HCT116 (cell line): ENCODE results near the gene ERICH6. TPM values are rescaled to one million over a fixed set of nuclear protein-coding genes. Genes with fewer than 3 reads are reported as not detected.

Experiments
- ATAC-seq: fragments of 200-7000 bp; cut with Tn5 transposase; 2 replicates; pipeline ENCODE4 v1.9.1; 2020; ENCODE audit warnings: mild to moderate bottlenecking, moderate library complexity
- BruUV-seq: library from RNA; stranded (reverse); fragments of 400-500 nt; replicated peaks from 2 replicates; lab custom pipeline; 2021; lab: Mats Ljungman, UMichigan
- CTCF ChIA-PET: fragments of 300-600 bp; sonication (Branson Sonifier 250); formaldehyde crosslinking; loops from one replicate; lab custom pipeline; 2021; ENCODE audit warnings: antibody characterized with exemption; lab: Charles Lee
- POLR2A ChIA-PET: fragments of 300-600, 350-600 bp; sonication (Branson Sonifier 250); formaldehyde crosslinking; loops from one replicate; lab custom pipeline; 2021; ENCODE audit warnings: antibody characterized with exemption; lab: Charles Lee
- RAD21 ChIA-PET, 2 experiments: fragments of 300-600 bp; sonication (Branson Sonifier 250); formaldehyde crosslinking; loops; one replicate each; lab custom pipeline; 2023; ENCODE audit warnings: low total read pairs in 2 of 2; ENCODE audit not compliant: uncharacterized antibody in 2 of 2, unreplicated experiment in 2 of 2, low non-redundant PET in 1 of 2; lab: Charles Lee
- DNase-seq: peaks from one replicate; pipeline ENCODE4 v3.0.0-alpha.2; 2010; ENCODE audit warnings: low read depth, low spot score
- H2AFZ ChIP-seq: fragments of 200-600 bp; shearing (Covaris generic), sonication (generic); 2 replicates; pipeline ENCODE4 v1.6.1; 2017; ENCODE audit warnings: low read depth, mixed run types, mixed read lengths, antibody characterized with exemption, low read length; ENCODE audit not compliant: poor library complexity, severe bottlenecking
- H3K27ac ChIP-seq: 2 replicates; pipeline ENCODE4 v1.5.1; 2012; ENCODE audit warnings: low read depth, low read length
- H3K27me3 ChIP-seq: fragments of 200-600 bp; sonication (generic); 2 replicates; pipeline ENCODE4 v1.6.1; 2016; ENCODE audit warnings: mixed run types, low read length, mixed read lengths; ENCODE audit not compliant: insufficient read depth
- H3K36me3 ChIP-seq, 2 experiments: fragments of 200-500 bp in 1 of 2; fragments of 200-600 bp in 1 of 2; sonication (Bioruptor generic) in 1 of 2; sonication (generic) in 1 of 2; 2 replicates each; pipeline versions ENCODE4 v1.5.1 to v1.6.1; 2014 to 2016; ENCODE audit warnings: low read length in 2 of 2, inconsistent platforms in 1 of 2, mixed read lengths in 1 of 2, mixed run types in 1 of 2; ENCODE audit not compliant: insufficient read depth in 2 of 2, control insufficient read depth in 1 of 2
- H3K4me1 ChIP-seq, 2 experiments: fragments of 200-600 bp in 1 of 2; sonication (generic) in 1 of 2; 2 replicates each; pipeline versions ENCODE4 v1.5.1 to v1.6.1; 2012 to 2017; ENCODE audit warnings: low read length in 2 of 2, inconsistent platforms in 1 of 2, mild to moderate bottlenecking in 1 of 2, mixed read lengths in 1 of 2, mixed run types in 1 of 2, moderate library complexity in 1 of 2; ENCODE audit not compliant: insufficient read depth in 2 of 2, control insufficient read depth in 1 of 2
- H3K4me2 ChIP-seq: fragments of 200-600 bp; sonication (generic); 2 replicates; pipeline ENCODE4 v1.6.1; 2017; ENCODE audit warnings: mixed run types, low read length, mixed read lengths
- H3K4me3 ChIP-seq, 2 experiments: fragments of 200-600 bp in 1 of 2; sonication (generic) in 1 of 2; replicated peaks in 1 of 2; 2 replicates each; pipeline ENCODE4 v1.5.1; 2011 to 2016; ENCODE audit warnings: low read length in 2 of 2, control low read depth in 1 of 2, low read depth in 1 of 2, mild to moderate bottlenecking in 1 of 2, mixed read lengths in 1 of 2, mixed run types in 1 of 2
- H3K79me2 ChIP-seq: fragments of 200-600 bp; sonication (generic); 2 replicates; pipeline ENCODE4 v1.6.1; 2017; ENCODE audit warnings: mild to moderate bottlenecking, mixed run types, low read length, moderate library complexity, mixed read lengths; ENCODE audit not compliant: insufficient read depth
- H3K9ac ChIP-seq: fragments of 200-600 bp; sonication (generic); 2 replicates; pipeline ENCODE4 v1.6.1; 2016; ENCODE audit warnings: low read length, mixed read lengths
- H3K9me2 ChIP-seq: fragments of 200-600 bp; sonication (generic), shearing (Covaris generic); 2 replicates; pipeline ENCODE4 v1.6.1; 2017; ENCODE audit warnings: mixed run types, mild to moderate bottlenecking, moderate library complexity; ENCODE audit not compliant: insufficient read depth
- H3K9me3 ChIP-seq, 2 experiments: fragments of 200-500 bp in 1 of 2; fragments of 200-600 bp in 1 of 2; sonication (Bioruptor generic) in 1 of 2; sonication (generic) in 1 of 2; 2 replicates each; pipeline ENCODE4 v1.6.1; 2014 to 2017; ENCODE audit warnings: low read length in 2 of 2, mixed read lengths in 2 of 2, inconsistent platforms in 1 of 2, low read depth in 1 of 2, mild to moderate bottlenecking in 1 of 2, mixed run types in 1 of 2, moderate library complexity in 1 of 2; ENCODE audit not compliant: control insufficient read depth in 1 of 2, insufficient read depth in 1 of 2
- H4K20me1 ChIP-seq: fragments of 200-600 bp; sonication (generic), shearing (Covaris generic); 2 replicates; pipeline ENCODE4 v1.6.1; 2017; ENCODE audit warnings: mixed run types, mild to moderate bottlenecking, moderate library complexity; ENCODE audit not compliant: insufficient read depth
- CBX3 ChIP-seq: IDR thresholded peaks from 2 replicates; pipeline ENCODE4 v1.6.1; 2012; ENCODE audit warnings: low read depth
- EGR1 ChIP-seq: IDR thresholded peaks from 2 replicates; pipeline ENCODE4 v1.6.1; 2012; ENCODE audit warnings: low read depth
- ELF1 ChIP-seq: IDR thresholded peaks from 2 replicates; pipeline ENCODE4 v1.6.1; 2012; ENCODE audit warnings: low read depth, borderline replicate concordance
- EZH2 ChIP-seq: fragments of 200-600 bp; sonication (generic); IDR thresholded peaks from 2 replicates; pipeline ENCODE4 v1.6.1; 2017; ENCODE audit warnings: antibody characterized with exemption, mixed run types
- RAD21 ChIP-seq: IDR thresholded peaks from 2 replicates; pipeline ENCODE4 v1.6.1; 2012; ENCODE audit warnings: low read depth, mild to moderate bottlenecking
- SRF ChIP-seq: IDR thresholded peaks from 2 replicates; pipeline ENCODE4 v1.6.1; 2012; ENCODE audit warnings: low read depth
- TCF7L2 ChIP-seq: IDR thresholded peaks from 2 replicates; pipeline ENCODE4 v1.7.0; 2011; ENCODE audit warnings: borderline replicate concordance, inconsistent platforms; ENCODE audit not compliant: insufficient read depth, insufficient read length; ENCODE audit errors: extremely low read depth
- intact Hi-C: fragments of 100-400 bp; cut with micrococcal nuclease; formaldehyde crosslinking; loops from 2 replicates; pipeline ENCODE4 v1.10.0; 2022
- total RNA-seq: library from RNA; stranded (reverse); gene quantifications from one replicate; pipeline ENCODE4 v1.2.1, GENCODE V29; 2021; ENCODE audit not compliant: unreplicated experiment
- TF ChIP-seq, protein P1 (sequence below), 3 experiments: fragments of 200-600 bp in 1 of 3; sonication (generic) in 1 of 3; IDR thresholded peaks in 2 of 3; conservative IDR thresholded peaks in 1 of 3; 2 replicates each; pipeline ENCODE4 v1.5.1; 2012 to 2017; ENCODE audit warnings: low read depth in 2 of 3, low read length in 2 of 3, antibody characterized with exemption in 1 of 3, borderline replicate concordance in 1 of 3, control low read depth in 1 of 3, mild to moderate bottlenecking in 1 of 3, mixed read lengths in 1 of 3, mixed run types in 1 of 3, moderate library complexity in 1 of 3; ENCODE audit not compliant: insufficient read depth in 1 of 3
- TF ChIP-seq, protein P2 (sequence below): IDR thresholded peaks from 2 replicates; pipeline ENCODE4 v1.6.1; 2012; ENCODE audit warnings: low read depth
- TF ChIP-seq, protein P3 (sequence below): IDR thresholded peaks from 2 replicates; pipeline ENCODE4 v1.6.1; 2012
- TF ChIP-seq, protein P4 (sequence below): IDR thresholded peaks from 2 replicates; pipeline ENCODE4 v1.6.1; 2012

ERICH6 gene
- total RNA-seq, 1 experiment from 2014 or later, result not detected

DNA sequence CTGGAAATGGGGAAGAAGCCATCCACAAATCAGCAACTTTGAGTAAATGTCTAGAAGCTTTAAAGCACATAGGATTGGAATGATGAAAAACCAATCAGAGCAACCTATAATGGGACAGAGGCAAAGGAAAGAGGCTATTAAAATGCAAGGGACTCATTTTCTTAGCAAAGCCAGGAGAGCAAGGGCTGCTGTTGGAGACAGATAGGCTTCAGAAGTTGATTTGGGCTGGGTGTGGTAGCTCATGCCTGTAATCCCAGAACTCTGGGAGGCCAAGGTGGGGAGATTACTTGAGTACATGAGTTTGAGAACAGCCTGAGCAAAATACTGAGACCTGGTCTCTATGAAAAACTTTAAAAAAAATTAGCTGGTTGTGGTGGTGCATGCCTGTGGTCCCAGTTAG, 16.1 kb downstream of the ERICH6 start (continued):
- TF ChIP-seq, protein P1, sequence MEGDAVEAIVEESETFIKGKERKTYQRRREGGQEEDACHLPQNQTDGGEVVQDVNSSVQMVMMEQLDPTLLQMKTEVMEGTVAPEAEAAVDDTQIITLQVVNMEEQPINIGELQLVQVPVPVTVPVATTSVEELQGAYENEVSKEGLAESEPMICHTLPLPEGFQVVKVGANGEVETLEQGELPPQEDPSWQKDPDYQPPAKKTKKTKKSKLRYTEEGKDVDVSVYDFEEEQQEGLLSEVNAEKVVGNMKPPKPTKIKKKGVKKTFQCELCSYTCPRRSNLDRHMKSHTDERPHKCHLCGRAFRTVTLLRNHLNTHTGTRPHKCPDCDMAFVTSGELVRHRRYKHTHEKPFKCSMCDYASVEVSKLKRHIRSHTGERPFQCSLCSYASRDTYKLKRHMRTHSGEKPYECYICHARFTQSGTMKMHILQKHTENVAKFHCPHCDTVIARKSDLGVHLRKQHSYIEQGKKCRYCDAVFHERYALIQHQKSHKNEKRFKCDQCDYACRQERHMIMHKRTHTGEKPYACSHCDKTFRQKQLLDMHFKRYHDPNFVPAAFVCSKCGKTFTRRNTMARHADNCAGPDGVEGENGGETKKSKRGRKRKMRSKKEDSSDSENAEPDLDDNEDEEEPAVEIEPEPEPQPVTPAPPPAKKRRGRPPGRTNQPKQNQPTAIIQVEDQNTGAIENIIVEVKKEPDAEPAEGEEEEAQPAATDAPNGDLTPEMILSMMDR (IDR thresholded peaks at IDR 0.05 in 2 of 3, conservative IDR thresholded peaks at IDR 0.05 in 1 of 3; ENCODE audit: borderline replicate concordance in 1 of 3, insufficient read depth in 1 of 3, low read depth in 2 of 3, low read length in 2 of 3), result no peak
- no peak for TF ChIP-seq CBX3
- TF ChIP-seq, protein P2, sequence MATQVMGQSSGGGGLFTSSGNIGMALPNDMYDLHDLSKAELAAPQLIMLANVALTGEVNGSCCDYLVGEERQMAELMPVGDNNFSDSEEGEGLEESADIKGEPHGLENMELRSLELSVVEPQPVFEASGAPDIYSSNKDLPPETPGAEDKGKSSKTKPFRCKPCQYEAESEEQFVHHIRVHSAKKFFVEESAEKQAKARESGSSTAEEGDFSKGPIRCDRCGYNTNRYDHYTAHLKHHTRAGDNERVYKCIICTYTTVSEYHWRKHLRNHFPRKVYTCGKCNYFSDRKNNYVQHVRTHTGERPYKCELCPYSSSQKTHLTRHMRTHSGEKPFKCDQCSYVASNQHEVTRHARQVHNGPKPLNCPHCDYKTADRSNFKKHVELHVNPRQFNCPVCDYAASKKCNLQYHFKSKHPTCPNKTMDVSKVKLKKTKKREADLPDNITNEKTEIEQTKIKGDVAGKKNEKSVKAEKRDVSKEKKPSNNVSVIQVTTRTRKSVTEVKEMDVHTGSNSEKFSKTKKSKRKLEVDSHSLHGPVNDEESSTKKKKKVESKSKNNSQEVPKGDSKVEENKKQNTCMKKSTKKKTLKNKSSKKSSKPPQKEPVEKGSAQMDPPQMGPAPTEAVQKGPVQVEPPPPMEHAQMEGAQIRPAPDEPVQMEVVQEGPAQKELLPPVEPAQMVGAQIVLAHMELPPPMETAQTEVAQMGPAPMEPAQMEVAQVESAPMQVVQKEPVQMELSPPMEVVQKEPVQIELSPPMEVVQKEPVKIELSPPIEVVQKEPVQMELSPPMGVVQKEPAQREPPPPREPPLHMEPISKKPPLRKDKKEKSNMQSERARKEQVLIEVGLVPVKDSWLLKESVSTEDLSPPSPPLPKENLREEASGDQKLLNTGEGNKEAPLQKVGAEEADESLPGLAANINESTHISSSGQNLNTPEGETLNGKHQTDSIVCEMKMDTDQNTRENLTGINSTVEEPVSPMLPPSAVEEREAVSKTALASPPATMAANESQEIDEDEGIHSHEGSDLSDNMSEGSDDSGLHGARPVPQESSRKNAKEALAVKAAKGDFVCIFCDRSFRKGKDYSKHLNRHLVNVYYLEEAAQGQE, result no peak

DNA sequence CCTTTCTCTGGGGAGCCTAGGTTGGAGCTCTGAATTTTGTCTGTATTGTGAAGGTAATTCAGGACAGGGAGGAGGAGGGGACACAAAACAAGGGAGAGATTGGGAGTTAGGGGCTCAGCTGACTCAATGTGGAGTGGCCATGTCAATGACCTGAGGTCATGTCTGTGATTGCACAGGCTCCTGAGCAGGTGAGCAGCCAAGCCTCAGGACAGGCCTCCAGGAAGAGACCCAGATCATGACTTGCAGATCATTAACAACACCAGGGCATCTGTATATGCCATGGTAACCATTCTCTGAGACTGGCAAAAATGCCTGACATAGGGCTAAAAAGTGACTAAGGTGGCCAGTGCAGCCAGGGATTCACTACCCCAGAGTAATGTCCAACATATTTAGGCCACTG, 20.9 kb downstream of the ERICH6 start:
- H3K4me2 ChIP-seq, result no peak overlapping the region
- no TSS peak for BruUV-seq
- no peaks in the 10 kb centered on the region for H3K79me2 ChIP-seq
- ChIA-PET POLR2A (no interaction called here), CTCF (no interaction called here), RAD21 (no interaction called here)
- H4K20me1 ChIP-seq, result no peaks in the 10 kb centered on the region
- H3K27me3 ChIP-seq, result no peaks in the 10 kb centered on the region
- H3K27ac ChIP-seq, result no peak overlapping the region
- no peaks in the 10 kb centered on the region for H3K36me3 ChIP-seq
- H3K4me3 ChIP-seq, result no peak overlapping the region
- no peak overlapping the region for H2AFZ ChIP-seq
- DNase-seq (no peak), ATAC-seq (no peak)
- no peaks in the 10 kb centered on the region for H3K9me3 ChIP-seq
- no peaks in the 10 kb centered on the region for H3K4me1 ChIP-seq
- no peak overlapping the region for H3K9ac ChIP-seq
- intact Hi-C loops, result no loop called here
- TF ChIP-seq TCF7L2 (no peak), RAD21 (no peak), SRF (no peak), ELF1 (no peak), EZH2 (no peak), EGR1 (no peak)
- TF ChIP-seq, protein P3, sequence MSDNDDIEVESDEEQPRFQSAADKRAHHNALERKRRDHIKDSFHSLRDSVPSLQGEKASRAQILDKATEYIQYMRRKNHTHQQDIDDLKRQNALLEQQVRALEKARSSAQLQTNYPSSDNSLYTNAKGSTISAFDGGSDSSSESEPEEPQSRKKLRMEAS, result no peak
- TF ChIP-seq, protein P2, result no peak
- TF ChIP-seq, protein P4, sequence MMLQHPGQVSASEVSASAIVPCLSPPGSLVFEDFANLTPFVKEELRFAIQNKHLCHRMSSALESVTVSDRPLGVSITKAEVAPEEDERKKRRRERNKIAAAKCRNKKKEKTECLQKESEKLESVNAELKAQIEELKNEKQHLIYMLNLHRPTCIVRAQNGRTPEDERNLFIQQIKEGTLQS, result no peak
- no peaks in the 10 kb centered on the region for H3K9me2 ChIP-seq
